ENCODE data around the gene SLC5A1.
"Not testable (repeated sequence)": the region's sequence is repeated elsewhere in the genome, so short reads cannot be mapped to it uniquely, and the experiment has no call there.

Gene SLC5A1

DNA sequence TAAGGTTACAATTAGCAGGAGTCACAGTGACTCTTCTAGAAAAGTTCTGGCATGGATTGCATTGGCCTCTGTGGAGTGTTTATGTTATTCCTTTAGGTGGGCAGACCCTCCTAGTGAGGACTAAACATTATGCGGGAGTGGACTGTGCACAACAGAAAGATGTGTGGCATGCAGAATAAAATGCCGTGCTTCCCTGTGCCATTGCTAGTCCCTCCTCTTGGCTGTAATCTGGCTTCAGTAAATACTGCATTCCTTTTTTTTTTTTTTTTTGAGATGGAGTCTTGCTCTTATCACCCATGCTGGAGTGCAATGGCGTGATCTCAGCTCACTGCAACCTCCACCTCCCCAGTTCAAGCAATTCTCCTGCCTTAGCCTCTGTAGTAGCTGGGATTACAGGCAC is 45.0 kb downstream of the SLC5A1 start:
- no peak for DNase-seq (ENCODE audit: low read depth)

DNA sequence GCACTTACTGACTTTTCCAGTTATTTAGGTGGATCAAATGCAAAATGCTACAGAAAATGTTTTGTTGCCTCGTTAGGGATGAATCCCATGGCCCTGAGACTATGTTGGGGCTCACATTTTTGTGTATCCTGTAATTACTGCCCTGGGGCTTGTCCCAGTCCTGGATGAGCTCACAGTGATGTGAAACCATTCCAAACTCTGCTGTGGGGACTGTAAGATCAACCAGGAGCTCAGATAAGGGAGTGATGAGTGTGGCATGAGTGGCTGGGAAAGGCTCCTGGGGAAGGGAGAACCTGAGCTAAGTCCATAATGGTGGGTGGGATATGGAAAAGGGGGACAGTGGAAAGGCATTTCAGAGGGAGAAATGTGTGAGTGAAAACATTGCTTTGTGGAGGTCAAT is 54.0 kb downstream of the SLC5A1 start:
- no peak for DNase-seq (ENCODE audit: low read depth)

DNA sequence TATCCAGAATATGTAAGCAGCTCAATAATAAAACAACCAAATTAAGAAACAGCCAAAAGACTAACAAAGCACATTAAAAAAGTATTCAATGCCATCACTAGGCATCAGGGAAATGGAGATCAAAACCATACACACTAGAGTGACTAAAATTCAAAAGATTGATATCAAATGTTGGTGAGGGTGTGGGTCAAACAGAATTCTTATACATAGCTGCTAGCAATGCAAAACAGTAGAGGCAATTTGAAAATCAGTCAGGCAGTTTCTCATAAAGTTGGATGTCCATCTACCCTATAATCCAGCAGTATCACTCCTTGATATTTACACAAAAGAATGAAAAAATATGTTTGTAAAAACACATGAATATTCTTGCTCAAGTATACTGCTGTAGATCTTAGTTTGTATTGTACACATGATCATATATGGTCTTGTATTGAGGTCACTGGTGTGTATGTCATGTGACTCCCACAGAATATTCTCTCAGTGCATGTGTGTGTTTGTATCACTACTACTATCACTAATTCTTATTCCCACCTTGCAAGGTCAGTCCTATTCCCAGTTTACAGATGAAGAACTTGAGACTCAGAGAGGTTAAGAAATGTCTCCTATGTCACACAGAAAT is 54.9 kb downstream of the SLC5A1 start:
- no peak for DNase-seq (ENCODE audit: low read depth)

- DNase-seq (ENCODE audit: low read depth), result no peak
These were observed 57.6 kb downstream of the SLC5A1 start for GRCh38 chr22:32100711-32101110.

- DNase-seq (ENCODE audit: low read depth), result no peak
These were observed 60.7 kb downstream of the SLC5A1 start for GRCh38 chr22:32103658-32104315.

- DNase-seq (ENCODE audit: low read depth), result no peak
These were observed 63.9 kb downstream of the SLC5A1 start for GRCh38 chr22:32106930-32107329.

GRCh38 chr22:32112380-32112779 is 69.3 kb downstream of the SLC5A1 start:
- no peak for DNase-seq (ENCODE audit: low read depth)

DNA sequence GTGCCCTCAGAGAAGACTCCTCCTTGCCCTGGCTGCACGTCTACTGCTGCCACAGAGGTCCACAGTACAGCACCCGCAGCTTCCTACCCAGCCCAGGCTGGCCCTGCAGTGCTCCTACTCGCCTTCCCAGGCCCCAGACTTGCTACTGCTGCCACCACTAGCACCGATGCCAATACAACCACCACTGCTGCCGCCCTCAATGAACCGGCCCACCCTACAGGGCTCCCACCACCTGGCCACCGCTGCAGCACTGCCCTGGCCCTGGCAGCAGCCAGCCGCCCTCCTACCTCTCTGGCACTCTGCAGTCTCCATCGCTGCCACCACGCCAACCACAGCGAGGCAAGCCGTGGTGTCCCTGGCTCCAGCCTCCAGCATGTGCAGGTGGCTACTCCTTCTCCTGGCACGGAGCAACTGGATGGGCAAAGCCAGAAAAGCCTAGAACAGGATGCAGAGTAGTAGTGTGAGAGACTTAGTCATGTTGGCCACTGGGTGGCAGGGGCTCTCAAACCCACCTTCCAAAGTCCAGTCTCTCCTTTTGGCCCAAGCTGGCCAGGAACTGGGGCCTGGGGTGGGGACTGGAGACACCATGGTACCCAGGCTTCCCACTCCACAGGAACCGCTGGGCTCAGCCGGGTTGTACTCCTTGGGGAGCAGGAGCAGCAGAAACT is 76.6 kb downstream of the SLC5A1 start:
- DNase-seq (ENCODE audit: low read depth), result no peak

DNA sequence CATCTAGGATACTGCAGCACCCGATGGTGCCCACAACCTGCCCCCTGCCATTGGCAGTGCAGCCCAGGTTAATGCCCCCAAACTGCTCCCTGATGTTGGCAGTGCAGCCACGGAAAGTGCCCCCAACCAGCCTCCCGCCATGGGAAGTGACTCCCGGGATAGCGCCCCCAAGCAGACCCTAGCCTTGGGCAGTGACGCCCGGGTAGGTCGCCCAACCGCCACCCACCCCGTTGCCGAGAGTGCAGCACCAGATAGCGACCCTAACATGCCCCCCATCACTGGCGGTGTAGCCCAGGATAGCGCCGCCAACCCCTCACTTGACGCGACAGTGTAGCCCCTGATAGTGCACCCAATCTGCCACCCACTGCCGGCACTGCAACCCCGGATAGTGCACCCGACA is 77.5 kb downstream of the SLC5A1 start:
- no peak for DNase-seq (ENCODE audit: low read depth)

- no peak for DNase-seq (ENCODE audit: low read depth)
These were observed 79.8 kb downstream of the SLC5A1 start for GRCh38 chr22:32122899-32123298.

DNA sequence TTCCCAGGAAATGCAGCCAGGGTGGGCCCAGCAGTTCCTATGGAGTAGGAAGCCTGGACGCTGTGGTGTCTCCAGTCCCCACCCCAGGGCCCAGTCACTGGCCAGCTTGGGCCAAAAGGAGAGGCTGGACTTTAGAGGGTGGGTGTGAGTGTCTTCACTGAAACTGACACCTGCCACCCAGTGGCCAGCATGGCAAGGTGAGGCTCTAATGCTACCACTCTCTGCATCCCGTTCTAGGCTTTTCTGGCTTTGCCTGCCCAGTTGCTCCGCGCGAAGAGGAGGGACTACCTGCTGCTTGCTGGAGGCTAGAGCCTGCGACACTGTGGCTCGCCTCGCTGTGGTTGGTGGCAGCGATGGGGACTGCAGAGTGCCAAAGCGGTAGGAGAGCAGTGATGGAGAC is 80.6 kb downstream of the SLC5A1 start:
- no peak for DNase-seq (ENCODE audit: low read depth)

- DNase-seq (ENCODE audit: low read depth), result no peak
These were observed 84.8 kb downstream of the SLC5A1 start for GRCh38 chr22:32127904-32128303.

- no peak for DNase-seq (ENCODE audit: low read depth)
These were observed 87.4 kb downstream of the SLC5A1 start for GRCh38 chr22:32130464-32130863.

DNA sequence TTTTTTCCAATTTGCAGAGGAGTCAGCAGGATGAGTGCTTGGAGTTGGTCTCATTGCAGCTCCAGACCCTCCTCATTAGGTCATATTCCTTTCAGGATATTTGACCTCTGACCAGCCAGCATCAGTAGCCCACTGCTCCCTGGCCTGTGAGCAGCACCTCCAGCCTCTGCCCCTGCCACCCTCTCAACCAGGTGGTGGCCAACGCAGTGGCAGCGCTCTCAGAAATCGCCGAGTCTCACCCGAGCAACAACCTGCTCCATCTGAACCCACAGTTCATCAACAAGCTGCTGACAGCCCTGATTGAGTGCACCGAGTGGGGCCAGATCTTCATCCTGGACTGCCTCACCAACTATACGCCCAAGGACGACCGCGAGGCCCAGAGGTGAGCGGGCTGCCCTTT is 89.1 kb downstream of the SLC5A1 start:
- no peak for DNase-seq (ENCODE audit: low read depth)

DNA sequence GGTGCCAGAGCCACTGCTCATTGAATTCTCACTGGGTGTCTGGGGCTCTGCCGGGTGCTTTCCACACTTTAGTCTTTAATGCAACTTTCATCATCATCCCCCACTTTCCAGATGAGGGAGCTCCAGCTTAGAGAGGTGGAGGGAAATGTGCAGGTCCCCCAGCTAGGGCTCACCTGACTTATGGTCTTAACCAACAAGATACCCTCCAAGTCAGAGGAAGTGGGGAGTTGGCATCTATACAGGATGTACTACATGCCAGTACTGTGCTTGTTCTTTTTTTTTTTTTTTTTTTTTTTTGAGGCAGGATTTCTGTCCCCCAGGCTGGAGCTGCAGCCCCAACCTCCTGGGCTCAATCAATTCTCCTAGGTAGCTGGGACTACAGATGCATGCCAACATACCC is 89.7 kb downstream of the SLC5A1 start:
- no peak for DNase-seq (ENCODE audit: low read depth)

DNA sequence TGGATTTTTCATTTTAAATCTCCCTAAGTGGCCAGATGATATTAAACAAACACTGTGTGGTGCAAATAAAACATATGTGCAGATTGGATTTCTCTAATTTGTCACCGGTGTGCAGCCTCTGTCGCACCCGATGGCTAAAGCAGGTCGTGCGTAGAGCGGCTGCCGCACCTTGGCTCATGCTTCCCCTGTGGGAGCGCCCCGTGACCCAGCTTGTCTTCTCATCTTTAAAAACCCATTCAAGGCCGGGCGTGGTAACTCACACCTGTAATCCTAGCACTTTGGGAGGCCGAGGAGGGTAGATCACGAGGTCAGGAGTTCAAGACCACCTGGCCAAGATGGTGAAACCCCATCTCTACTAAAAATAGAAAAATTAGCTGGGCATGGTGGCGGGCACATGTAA is 91.7 kb downstream of the SLC5A1 start:
- not testable (repeated sequence) for DNase-seq (ENCODE audit: low read depth)

DNA sequence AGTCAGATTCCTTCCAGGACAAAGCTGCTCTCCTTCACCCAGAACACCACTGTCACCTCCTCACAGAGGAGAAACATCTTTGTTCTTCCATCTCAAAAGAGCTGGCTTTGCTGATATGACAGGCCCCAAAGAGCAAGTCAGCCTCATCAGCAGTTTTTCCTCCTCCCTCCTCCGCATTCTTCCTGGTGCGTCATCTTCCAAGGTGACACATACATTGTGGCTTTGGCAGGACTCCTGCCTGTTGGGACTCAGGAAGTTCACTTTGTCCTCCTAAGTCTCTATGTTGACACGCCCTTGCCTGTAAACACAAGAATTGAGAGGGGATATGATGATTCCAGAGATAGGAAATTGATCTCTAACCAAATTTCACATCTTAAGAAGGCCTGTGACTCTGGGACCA is 92.9 kb downstream of the SLC5A1 start:
- not testable (repeated sequence) for DNase-seq (ENCODE audit: low read depth)

DNA sequence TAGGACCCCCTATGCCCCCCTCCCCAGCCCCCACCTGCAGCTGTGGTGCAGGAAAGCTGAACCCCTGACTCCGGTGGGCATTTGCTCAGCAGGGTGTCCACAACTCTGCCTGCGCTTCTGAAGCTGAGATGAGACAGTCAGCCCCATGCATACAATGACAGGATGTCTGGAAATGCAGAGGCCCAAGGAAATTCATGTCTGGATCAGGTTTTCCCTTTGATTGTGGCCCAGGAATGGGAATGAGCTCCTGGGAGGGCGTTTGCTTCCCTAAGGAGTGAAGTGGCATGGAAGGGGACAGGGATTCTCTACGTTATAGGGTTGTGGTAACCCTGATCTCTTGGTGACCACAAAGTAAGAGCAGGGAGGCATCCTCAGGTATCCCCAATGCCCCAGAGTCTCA is 93.8 kb downstream of the SLC5A1 start:
- DNase-seq (ENCODE audit: low read depth), result not testable (repeated sequence)

DNA sequence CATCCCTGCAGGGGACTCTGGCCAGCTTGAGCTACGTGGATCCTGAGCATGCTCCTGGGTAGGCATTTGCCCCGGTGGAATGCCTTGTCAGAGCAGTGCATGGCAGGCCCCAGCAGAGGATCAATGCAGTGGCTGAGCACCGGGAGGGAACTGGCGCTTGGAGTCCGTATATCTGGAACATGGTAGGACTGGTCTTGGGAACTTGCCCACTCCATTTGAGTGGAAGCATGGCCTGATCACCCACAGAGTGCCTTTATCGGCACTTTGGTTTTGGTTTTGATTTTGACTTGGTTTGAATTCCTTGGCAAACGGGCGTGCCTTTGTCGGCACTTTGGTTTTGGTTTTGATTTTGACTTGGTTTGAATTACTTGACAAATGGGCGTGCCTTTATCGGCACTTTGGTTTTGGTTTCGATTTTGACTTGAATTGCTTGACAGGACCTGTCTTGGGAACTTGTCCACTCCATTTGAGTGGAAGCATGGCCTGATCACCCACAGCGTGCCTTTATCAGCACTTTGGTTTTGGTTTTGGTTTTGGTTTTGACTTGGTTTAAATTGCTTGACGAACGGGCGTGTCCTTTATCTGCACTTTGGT is 94.8 kb downstream of the SLC5A1 start:
- peak; percentile 5 for DNase-seq (ENCODE audit: low read depth)

DNA sequence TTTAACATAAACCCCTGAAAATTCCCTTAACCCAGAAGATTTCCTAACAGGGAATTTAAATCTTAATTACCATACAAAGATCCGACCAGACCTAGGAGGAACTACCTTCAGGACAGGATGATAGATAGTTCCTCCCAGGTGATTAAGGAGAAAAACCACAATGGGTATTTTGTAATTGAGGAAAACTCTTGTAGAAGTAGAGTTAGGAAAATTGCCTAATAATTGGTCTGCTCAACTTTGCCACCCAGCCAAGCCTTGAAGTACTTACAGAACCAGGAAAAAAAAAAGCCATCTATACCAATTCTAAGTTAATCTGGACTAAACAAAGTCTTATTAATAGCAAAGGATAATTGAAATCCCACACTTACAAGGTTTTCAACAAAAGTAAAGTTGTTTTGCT is 95.5 kb downstream of the SLC5A1 start:
- DNase-seq (ENCODE audit: low read depth), result not testable (repeated sequence)

DNA sequence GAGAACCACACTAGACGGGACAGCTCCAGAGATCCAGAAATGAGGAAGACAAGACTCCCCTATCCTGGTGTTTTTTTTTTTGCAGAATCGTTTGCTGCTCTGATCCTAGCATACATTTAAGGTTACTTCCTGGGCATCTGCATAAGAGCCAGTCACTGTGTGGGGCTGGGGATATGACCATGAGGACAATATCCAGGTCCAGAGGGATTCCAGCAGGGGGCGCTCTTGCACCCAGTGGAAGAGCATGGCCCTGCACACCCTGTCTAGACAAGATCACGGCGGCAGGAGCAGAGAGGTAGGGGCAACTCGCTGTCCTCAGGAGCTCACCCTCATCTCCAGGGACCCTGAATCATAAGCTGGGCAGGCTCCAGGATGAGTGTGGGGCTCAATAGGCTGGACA is 97.6 kb downstream of the SLC5A1 start:
- not testable (repeated sequence) for DNase-seq (ENCODE audit: low read depth)

GRCh38 chr22:32142600-32142999 is 99.5 kb downstream of the SLC5A1 start:
- DNase-seq (ENCODE audit: low read depth), result no peak
